Activated T-cell treated with anti-CD3 and anti-CD28 coated beads, Interleukin-2, amount 50 U/mL, for 4 hours (primary cell): ENCODE measurements around the gene TMED1. TPM values are rescaled to one million over a fixed set of nuclear protein-coding genes. Genes with fewer than 3 reads are reported as not detected.
A peak's percentile ranks its signal among the peaks of the same experiment; 100 is the strongest.
"Not testable (repeated sequence)": the region's sequence is repeated elsewhere in the genome, so short reads cannot be mapped to it uniquely, and the experiment has no call there.

Source experiments
- ATAC-seq, 2 donors: fragments of 200-7000 bp; cut with Tn5 transposase; one replicate each; pipeline ENCODE4 v1.10.0; 2021
- DNase-seq: peaks from one replicate; pipeline ENCODE4 v3.0.0-alpha.2; 2020
- H3K27me3 Mint-ChIP-seq: one replicate; pipeline ENCODE4 v1.8.0; 2021; ENCODE audit warnings: low read depth, mixed read lengths
- H3K36me3 Mint-ChIP-seq: one replicate; pipeline ENCODE4 v1.8.0; 2022; ENCODE audit warnings: mixed read lengths; ENCODE audit not compliant: insufficient read depth
- H3K4me1 Mint-ChIP-seq: one replicate; pipeline ENCODE4 v1.8.0; 2021; ENCODE audit warnings: low read depth, mixed read lengths
- H3K4me3 Mint-ChIP-seq: one replicate; pipeline ENCODE4 v1.8.0; 2021; ENCODE audit warnings: mild to moderate bottlenecking, moderate library complexity, mixed read lengths
- H3K9me3 Mint-ChIP-seq: one replicate; pipeline ENCODE4 v1.8.0; 2021; ENCODE audit warnings: mixed read lengths
- total RNA-seq, 3 donors: library from RNA; stranded (reverse); gene quantifications; one replicate each; pipeline ENCODE4 v1.2.1, GENCODE V29; 2021

The TMED1 gene
- total RNA-seq, 3 donors from 2014 or later: 16.8 to 19.1 (median 17.6) TPM

DNA sequence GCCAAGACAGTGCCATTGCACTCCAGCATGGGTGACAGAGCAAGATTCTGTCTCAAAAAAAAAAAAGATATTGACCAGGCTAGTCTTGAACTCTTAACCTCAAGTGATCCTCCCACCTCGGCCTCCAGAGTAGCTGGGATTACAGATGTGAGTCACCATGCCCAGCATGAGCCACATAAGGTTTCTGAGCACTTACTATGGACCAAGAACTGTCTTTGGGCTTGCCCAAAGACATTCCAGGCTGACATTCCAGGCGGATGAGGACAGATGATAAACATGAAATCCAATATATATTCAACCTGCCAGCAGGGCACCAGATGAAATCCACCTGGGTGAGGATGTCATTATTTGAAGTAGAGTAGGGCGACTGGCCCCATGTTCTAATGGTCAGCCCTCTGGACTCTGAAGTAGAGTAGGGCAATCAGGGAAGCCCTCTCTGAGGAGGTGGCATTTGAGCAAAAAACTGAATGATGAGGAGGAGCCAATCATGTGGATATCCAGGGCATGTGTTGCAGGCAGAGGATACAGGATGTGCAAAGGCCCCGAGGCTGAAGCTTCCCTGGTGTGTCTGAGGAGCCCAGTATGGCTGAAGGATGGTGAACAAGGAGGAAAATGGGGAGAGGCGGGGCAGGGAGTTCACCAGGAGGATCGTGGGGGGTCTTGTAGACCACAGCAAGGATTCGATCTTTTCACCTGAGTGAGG is 16.2 kb upstream of the TMED1 start:
- peaks cover 4% of the 10 kb centered on the region for H3K4me1 Mint-ChIP-seq
- H3K27me3 Mint-ChIP-seq: no peaks in the 10 kb centered on the region
- H3K9me3 Mint-ChIP-seq: no peaks in the 10 kb centered on the region
- H3K36me3 Mint-ChIP-seq: no peaks in the 10 kb centered on the region
- no peak for ATAC-seq
- DNase-seq: no peak
- no peak overlapping the region for H3K4me3 Mint-ChIP-seq

DNA sequence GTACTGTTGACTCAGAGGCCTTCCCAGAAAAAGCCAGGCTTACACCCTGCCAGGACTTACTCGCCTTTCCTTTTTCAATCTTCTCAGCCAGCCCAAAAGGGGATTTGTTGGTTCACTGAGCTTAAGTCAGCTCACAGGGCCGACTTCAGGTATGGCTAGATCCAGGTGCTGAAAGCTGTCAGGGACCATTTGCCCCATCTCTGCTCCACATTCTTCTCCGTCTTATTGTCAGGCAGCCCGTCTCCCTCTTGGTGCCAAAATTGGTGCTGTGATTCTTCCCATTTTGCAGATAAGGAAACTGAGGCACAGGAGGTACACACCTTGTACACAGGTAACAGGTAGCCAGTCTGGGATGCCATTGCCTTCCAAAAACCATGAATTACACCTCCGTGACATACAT is 14.6 kb upstream of the TMED1 start:
- Mint-ChIP-seq H3K9me3 (peaks cover 6% of the 10 kb centered on the region), H3K4me1 (peaks cover 4% of the 10 kb centered on the region), H3K36me3 (peaks cover 2% of the 10 kb centered on the region), H3K4me3 (no peak overlapping the region), H3K27me3 (no peaks in the 10 kb centered on the region)
- DNase-seq: no peak
- no peak for ATAC-seq

DNA sequence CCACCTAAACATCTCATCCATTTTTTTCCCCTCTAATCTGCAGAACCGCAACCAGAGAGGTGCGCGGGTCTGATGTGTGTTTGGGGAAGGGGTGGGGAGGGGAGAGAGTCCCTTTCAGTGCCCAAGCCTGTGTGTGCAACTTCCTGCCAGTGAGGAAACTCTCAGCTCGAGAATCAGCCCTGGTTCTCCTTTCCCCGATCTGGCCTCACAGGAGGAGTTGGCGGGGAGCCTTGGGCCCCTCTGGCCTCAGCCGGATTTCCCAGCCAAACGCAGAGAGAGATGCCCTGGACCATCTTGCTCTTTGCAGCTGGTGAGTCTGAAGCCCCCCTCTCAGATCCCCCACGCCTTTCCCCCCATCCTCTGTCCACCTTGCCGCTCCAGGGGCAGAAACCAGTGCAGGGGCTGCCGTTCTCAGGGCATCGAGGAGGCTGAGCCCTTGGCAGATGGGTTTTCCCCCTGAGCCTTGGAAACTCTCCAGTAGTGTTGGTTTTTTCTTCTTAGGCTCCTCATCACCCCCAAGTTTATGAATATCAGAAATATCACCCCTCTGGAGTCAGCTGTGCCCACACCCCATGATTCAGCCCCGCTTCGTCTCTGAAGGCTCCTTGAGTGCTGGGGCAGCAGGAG is 12.3 kb upstream of the TMED1 start, which contains the start of gene C19orf38:
Gene C19orf38, plus strand, starts transcription at position 186 of the 627 bp plus-strand sequence. Its CDS starts 94 bp downstream, at position 280.
- ATAC-seq (peak; percentile 38 to 70), DNase-seq (no peak)
- Mint-ChIP-seq H3K9me3 (peaks cover 6% of the 10 kb centered on the region), H3K4me1 (peaks cover 4% of the 10 kb centered on the region), H3K27me3 (peaks cover 3% of the 10 kb centered on the region), H3K4me3 (no peak within 1 kb of the TSS), H3K36me3 (peaks cover 2% of the 10 kb centered on the region)

DNA sequence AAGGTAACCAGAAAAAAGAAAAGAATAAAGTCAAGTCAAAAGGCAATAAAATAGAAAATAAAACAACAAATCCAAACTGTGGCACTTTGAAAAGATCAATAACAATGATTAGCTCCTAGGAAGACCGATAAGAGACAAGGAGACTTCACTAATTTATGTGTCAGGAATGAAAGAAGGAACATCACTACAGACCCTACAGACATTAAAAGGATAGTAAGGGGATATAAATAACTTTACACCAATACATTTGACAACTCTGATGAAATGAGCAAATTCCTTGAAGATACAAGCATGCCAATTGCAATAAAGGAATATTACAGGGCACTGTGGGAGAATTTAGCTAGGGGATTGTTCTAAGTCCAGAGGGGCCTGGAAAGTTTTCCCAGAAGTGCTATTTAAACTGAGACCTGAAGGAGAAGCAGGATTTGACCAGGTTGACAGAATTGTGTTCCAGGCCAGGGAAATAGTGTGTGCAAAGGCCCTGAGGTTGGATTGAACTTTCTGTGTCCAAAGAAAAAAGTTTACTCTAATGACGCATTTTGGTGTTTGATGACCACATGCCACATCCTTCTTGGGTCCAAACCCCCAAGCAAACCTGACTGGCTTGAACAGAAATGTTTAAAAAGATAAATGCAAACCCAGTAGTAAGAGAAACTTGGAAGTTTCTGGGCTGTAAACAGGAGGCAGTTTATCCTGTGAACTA is 10.6 kb upstream of the TMED1 start:
- Mint-ChIP-seq H3K4me1 (peaks cover 4% of the 10 kb centered on the region), H3K9me3 (peaks cover 6% of the 10 kb centered on the region), H3K27me3 (peaks cover 4% of the 10 kb centered on the region), H3K36me3 (peaks cover 2% of the 10 kb centered on the region), H3K4me3 (no peak overlapping the region)
- ATAC-seq (no peak), DNase-seq (no peak)

DNA sequence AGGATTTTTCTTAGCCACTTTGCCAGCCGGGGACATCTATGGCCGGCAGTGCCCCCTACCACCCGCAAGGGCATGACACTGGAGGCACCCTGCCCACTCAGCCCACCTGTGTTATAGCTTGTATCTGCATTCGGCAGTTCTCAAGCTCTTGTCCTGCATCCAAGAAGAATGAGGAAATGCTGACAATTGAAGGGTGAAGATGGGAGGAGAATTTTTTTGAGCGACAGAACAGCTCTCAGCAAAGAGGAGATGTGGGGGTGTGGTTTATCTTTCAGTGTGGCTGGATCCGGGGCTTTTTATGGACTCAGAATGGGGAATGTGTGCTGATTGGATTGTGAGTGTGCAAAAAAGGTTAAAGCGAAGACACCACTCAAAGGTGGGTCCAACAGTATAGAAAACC is 6.8 kb upstream of the TMED1 start:
- DNase-seq (no peak), ATAC-seq (no peak)
- Mint-ChIP-seq H3K4me1 (no peaks in the 10 kb centered on the region), H3K36me3 (peaks cover 4% of the 10 kb centered on the region), H3K4me3 (no peak overlapping the region), H3K9me3 (peaks cover 10% of the 10 kb centered on the region), H3K27me3 (peaks cover 4% of the 10 kb centered on the region)

DNA sequence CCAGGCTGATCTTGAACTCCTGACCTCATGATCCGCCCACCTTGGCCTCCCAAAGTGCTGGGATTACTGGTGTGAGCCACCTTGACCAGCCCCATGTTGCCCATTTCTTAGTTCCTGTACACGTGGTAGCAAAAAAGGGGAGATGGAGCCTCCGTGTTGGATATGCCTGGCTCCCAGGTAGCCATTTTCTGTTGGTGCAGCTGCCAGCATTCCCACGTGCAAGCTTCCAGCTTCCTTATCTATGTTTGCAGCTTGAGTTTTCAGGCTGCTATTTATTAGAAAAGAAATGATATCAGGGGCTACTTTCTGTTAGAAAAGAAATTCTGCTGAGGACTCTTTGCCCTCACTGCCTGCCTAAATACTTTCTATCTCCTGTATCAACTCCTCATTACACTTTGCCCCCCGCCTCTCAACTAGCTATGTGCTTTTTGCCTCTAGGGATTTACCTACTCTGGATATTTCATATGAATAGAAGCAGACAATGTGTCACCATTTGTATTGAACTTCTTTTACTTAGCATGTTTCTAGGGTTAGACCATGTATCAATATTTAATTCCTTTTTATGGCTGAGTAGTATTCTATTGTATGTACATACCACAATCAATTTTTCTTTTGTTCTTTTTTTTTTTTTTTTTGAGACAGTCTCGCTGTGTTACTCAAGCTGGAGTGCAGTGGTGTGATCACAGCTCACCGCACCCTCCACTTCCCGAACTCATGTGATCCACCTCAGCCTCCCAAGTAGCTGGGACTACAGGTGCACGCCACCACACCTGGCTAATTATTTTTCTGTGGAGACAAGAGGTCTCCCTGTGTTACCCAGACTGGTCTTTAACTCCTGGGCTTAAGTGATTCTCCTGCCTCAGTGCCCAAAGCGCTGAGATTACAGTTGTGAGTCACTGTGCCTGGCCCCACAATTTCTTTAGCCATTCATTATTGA is 3.4 kb upstream of the TMED1 start:
- no peak for ATAC-seq
- Mint-ChIP-seq H3K4me1 (peaks cover 14% of the 10 kb centered on the region), H3K27me3 (peaks cover 4% of the 10 kb centered on the region), H3K36me3 (peaks cover 4% of the 10 kb centered on the region), H3K9me3 (peaks cover 9% of the 10 kb centered on the region), H3K4me3 (no peak overlapping the region)
- DNase-seq: no peak

DNA sequence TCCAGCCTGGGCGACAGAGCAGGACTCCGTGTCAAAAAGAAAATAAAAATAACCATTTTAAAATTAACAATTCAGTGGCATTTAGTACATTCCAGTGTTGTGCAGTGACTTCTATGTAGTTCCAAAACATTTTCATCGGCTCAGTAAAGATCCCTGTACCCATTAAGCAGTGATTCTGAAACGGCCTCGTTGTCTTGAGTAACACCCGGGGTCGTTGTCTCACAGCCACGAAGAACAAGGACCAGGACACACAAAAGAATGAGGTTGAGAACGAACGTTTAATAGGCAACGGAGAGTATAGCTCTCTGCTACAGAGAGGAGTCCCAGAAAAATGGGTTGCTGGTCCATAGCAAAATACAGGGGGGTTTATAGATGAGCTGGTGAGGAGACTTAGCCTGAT is 2.4 kb upstream of the TMED1 start:
- Mint-ChIP-seq H3K4me3 (no peak overlapping the region), H3K36me3 (peaks cover 4% of the 10 kb centered on the region), H3K27me3 (peaks cover 1% of the 10 kb centered on the region), H3K4me1 (peaks cover 14% of the 10 kb centered on the region), H3K9me3 (peaks cover 9% of the 10 kb centered on the region)
- DNase-seq (no peak), ATAC-seq (no peak)

DNA sequence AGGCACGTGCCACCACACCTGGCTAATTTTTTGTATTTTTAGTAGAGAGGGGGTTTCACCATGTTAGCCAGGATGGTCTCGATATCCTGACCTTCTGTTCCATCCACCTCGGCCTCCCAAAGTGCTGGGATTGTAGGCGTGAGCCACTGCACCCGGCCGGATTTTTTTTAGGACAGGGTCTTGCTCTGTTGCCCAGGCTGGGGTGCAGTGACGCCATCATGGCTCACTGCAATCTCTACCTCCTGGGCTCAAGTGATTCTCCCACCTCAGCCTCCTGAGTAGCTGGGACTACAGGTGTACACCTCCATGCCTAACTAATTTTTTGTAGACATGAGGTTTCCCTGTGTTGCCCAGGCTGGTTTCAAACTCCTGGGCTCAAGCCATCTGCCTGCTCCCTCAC is 1.6 kb upstream of the TMED1 start:
- ATAC-seq, H3K36me3 Mint-ChIP-seq, H3K9me3 Mint-ChIP-seq, DNase-seq, H3K4me3 Mint-ChIP-seq, H3K27me3 Mint-ChIP-seq: not testable (repeated sequence)
- H3K4me1 Mint-ChIP-seq: peaks cover 14% of the 10 kb centered on the region

DNA sequence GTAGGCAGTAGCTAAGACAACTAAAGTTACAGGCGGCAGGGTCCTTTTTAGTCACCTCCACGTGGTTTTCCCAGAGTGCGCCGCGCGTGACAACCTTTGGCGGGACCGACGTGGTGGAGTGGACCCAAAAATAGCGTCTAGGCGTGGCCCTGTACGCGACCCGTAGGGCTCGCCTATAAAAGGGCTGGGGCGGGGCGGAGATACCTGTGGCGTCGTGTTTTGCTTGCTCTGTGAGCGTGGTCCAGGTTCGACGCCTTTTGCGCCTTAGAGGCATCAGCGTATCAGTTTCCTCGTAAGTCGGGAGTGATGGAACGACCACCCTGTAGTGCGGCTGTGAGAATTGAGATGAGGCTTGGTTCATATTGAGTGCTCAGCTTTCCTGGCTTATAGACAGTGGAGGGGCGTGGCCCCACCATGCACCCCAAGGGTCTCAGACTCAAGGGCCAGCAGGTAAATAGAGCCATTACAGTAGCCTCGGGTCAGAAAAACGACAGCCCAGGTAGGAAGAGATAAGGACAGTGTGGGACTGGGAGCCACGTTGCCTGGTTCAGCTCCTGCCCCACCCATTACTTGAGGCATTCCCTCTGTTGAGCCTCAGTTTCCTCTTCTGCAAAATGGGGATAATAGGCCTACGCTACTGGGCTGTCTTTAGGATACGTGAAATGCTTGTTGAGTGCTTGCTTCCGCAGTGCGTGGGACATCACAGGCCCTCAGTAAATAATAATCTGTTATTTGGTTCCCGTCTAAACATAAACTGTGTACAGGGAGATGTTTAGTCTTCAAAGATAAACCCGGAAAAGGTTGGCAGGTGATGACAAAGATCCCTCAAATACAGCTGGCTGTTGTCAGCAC is 693 bp upstream of the TMED1 start:
- Mint-ChIP-seq H3K36me3 (peaks cover 7% of the 10 kb centered on the region), H3K4me1 (peaks cover 14% of the 10 kb centered on the region), H3K27me3 (no peaks in the 10 kb centered on the region), H3K9me3 (peaks cover 9% of the 10 kb centered on the region), H3K4me3 (peak overlapping the region; percentile 89)
- peak; percentile 72 for DNase-seq
- ATAC-seq: peak; percentile 44 to 46

DNA sequence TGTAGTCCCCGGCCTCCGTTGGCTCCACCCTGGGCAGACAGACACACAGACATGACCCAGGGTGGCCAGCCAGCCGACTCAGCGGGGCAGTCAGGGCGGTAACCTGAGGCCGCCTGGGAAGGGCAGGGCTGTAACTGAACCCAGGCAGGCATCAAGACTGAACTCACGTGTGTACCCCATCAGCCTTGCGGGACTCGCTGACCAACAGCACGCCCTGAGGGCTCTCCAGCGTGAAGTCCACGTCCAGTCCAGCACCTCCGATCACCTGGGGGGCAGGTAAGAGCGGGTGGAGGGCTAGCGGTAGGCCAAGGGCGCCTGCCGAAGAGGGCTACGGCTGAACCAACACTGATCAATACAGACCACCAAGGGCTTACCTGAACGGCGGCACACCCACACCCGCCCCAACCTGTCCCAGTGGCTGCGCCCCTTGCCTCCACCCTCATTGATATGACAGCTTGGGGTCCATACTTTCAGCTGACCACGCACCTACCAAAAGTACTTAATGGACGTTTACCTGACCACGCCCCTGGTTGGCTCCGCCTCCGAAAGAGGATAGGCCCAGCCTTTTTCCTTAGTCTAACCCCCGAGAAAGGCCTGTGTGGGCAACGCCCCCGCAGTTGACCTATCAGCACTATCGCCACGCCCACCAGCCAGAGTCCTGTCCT is 791 bp downstream of the TMED1 start:
- peaks cover 7% of the 10 kb centered on the region for H3K36me3 Mint-ChIP-seq
- DNase-seq (no peak), ATAC-seq (no peak)
- H3K27me3 Mint-ChIP-seq: no peaks in the 10 kb centered on the region
- peak overlapping the region; percentile 89 for H3K4me3 Mint-ChIP-seq
- H3K4me1 Mint-ChIP-seq: peaks cover 14% of the 10 kb centered on the region
- peaks cover 9% of the 10 kb centered on the region for H3K9me3 Mint-ChIP-seq

DNA sequence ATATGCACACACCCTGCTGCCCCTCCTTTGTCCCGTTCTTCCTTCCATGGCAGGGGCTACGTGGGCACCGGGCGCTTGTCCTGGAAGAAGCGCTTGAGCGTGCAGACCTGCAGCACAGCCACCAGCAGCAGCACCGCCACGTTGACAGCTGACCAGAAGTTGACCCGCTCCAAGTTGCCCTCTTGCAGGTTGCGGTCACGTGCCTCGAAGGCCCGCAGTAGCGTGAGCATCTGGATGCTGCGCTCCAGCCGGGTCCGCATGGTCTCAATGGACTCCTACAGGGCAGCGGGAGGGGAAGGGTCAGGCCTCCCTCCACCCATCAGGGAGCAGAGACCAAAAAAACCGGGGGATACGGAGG is 3.1 kb downstream of the TMED1 start:
- H3K36me3 Mint-ChIP-seq: peaks cover 5% of the 10 kb centered on the region
- H3K4me3 Mint-ChIP-seq: no peak overlapping the region
- no peak for ATAC-seq
- H3K9me3 Mint-ChIP-seq: peaks cover 5% of the 10 kb centered on the region
- no peaks in the 10 kb centered on the region for H3K27me3 Mint-ChIP-seq
- H3K4me1 Mint-ChIP-seq: peaks cover 14% of the 10 kb centered on the region
- no peak for DNase-seq

DNA sequence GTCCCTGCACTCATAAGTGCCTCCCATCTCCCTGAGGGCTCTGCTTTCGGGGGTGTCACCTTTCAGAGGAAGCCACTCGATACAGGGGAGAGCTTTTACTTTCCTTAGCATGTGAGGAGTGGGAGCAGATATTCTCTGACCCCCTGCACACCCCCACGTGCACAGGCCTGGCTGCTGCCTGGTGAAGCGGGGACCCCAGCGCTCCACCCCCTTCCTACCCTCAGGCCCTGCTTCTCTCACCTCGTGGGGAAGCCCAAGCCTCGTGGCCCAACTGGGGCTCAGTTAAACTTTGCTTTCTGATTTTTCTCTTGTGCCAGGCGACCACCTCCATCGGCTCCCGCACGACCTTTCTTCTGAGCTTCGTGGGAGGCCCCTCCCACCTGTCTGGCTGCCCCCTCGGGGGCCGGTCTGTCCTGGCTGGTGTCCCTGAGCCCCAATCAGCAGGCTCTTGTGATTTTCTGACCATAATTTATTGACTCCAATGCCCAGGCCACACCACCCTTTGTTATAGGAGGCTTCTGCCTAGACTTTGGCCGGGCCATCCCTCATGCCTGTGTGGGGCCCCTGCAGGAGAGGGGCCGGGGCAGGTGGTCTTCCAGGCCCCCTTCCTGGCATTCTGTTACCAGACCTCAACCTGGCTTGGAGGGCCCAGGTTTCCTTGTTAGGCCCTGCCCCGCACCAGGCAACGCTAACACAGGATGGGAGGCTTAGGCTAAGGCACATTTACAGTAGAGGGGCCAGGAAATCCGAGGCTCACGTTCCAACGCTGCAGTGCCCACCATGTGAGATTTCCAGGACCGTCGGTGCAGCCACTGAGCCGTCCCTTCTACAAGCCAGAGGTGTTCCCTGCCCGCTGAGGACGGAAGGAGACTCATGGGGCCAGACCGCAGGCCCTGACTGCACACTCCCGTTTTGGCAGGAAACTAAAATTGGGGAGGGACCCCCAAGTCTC is 3.7 kb downstream of the TMED1 start:
- H3K36me3 Mint-ChIP-seq: peaks cover 5% of the 10 kb centered on the region
- DNase-seq: no peak
- H3K27me3 Mint-ChIP-seq: no peaks in the 10 kb centered on the region
- no peak for ATAC-seq
- peaks cover 5% of the 10 kb centered on the region for H3K9me3 Mint-ChIP-seq
- H3K4me1 Mint-ChIP-seq: peaks cover 14% of the 10 kb centered on the region
- no peak overlapping the region for H3K4me3 Mint-ChIP-seq
